DMS53 treated with DMSO at 0.1 percent for 48 hours (cell line): ENCODE results near the gene SLC22A23.

Experiments
- DNase-seq: peaks from one replicate; lab custom pipeline; 2025; ENCODE audit not compliant: unreplicated experiment; lab: John Stamatoyannopoulos, UW

SLC22A23 gene

GRCh38 chr6:3288711-3289663 lies 167.9 kb downstream of the SLC22A23 start:
- DNase-seq, result no peak

- DNase-seq, result no peak
Observed at GRCh38 chr6:3287976-3288707, 168.7 kb downstream of the SLC22A23 start.

- DNase-seq, result no peak
Observed at GRCh38 chr6:3287308-3287707, 169.5 kb downstream of the SLC22A23 start.

- no peak for DNase-seq
Observed at GRCh38 chr6:3286641-3287171, 170.1 kb downstream of the SLC22A23 start.

- no peak for DNase-seq
Observed at GRCh38 chr6:3285732-3286131, 171.1 kb downstream of the SLC22A23 start.

- no peak for DNase-seq
Observed at GRCh38 chr6:3285049-3285639, 171.7 kb downstream of the SLC22A23 start.

- DNase-seq, result no peak
Observed at GRCh38 chr6:3284436-3284876, 172.4 kb downstream of the SLC22A23 start.

GRCh38 chr6:3283641-3284435 lies 173.0 kb downstream of the SLC22A23 start:
- DNase-seq, result no peak

GRCh38 chr6:3283241-3283640 lies 173.6 kb downstream of the SLC22A23 start:
- no peak for DNase-seq

GRCh38 chr6:3282476-3283236 lies 174.2 kb downstream of the SLC22A23 start:
- no peak for DNase-seq

- no peak for DNase-seq
Observed at GRCh38 chr6:3281631-3282475, 175.0 kb downstream of the SLC22A23 start.

- no peak for DNase-seq
Observed at GRCh38 chr6:3280866-3281465, 175.9 kb downstream of the SLC22A23 start.

GRCh38 chr6:3280091-3280490 lies 176.8 kb downstream of the SLC22A23 start:
- no peak for DNase-seq

GRCh38 chr6:3278691-3279090 lies 178.2 kb downstream of the SLC22A23 start:
- DNase-seq, result no peak

GRCh38 chr6:3277851-3278416 lies 178.9 kb downstream of the SLC22A23 start:
- no peak for DNase-seq

- no peak for DNase-seq
Observed at GRCh38 chr6:3277251-3277650, 179.6 kb downstream of the SLC22A23 start.

GRCh38 chr6:3276174-3277167 lies 180.4 kb downstream of the SLC22A23 start:
- DNase-seq, result no peak
